ENCODE results near the gene IGIP. TPM values are rescaled to one million over a fixed set of nuclear protein-coding genes. Genes with fewer than 3 reads are reported as not detected.

IGIP gene
- total and polyA plus RNA-seq, 2 of the 8 experiments (the other 6 are each of a cell fraction or from before 2014, with no cell fraction given) = 0.32 to 0.69 TPM

DNA sequence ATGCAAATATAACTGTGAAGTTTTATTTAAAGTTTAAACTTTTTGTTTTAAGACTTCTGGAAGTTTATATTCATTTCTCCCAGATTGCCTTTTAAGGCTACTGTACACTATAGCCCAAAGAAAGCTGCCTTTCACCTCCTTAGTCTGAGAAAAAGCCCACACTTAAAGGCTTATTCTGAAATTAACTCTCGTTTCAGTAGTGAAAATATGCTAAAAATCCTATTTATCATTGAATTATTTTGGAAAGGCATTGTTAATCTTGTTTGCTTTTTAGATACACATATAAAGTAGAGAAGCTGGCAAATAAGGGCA, 15.1 kb upstream of the IGIP start:
- H3K79me2 ChIP-seq (ENCODE audit: control insufficient read depth in 1 of 2, insufficient read depth in 2 of 2, low read length in 2 of 2) = no peaks in the 10 kb centered on the region
- H3K56ac ChIP-seq (replicated peaks; ENCODE audit: insufficient read length, low read depth, low read length) = no peak overlapping the region
- no peak overlapping the region for H2BK12ac ChIP-seq (ENCODE audit: low read depth, low read length)
- peaks cover 24% of the 10 kb centered on the region for H3K23me2 ChIP-seq (ENCODE audit: low read depth, low read length)
- CTCF ChIA-PET (ENCODE audit: partially characterized antibody) = interaction anchor here (3.1 kb wide), 1 partner anchor 35 kb away, joined by 24 read pairs; no protein-coding TSS in a partner anchor
- no peak overlapping the region for H3K23ac ChIP-seq (ENCODE audit: insufficient read length)
- H2BK5ac ChIP-seq (ENCODE audit: low read depth, low read length) = no peak overlapping the region
- no peak overlapping the region for H2BK120ac ChIP-seq (replicated peaks; ENCODE audit: low read depth, low read length)
- no peak overlapping the region for H3K27ac ChIP-seq (ENCODE audit: low read depth, low read length)
- no peak overlapping the region for H2BK20ac ChIP-seq (ENCODE audit: low read length)
- no peaks in the 10 kb centered on the region for H3K36me3 ChIP-seq (ENCODE audit: control insufficient read depth in 2 of 4, insufficient read depth in 4 of 4, low read length in 3 of 4)
- FAIRE-seq (no peak), DNase-seq (ENCODE audit: low read depth in 1 of 2, low spot score in 2 of 2) (no peak)
- 18% methylated on average over 1 of the region's 1 CpG; no CpG with 5 or more reads in 1 of the 2 experiments for WGBS, 2 experiments (ENCODE audit: extremely low coverage in 1 of 2, insufficient coverage in 1 of 2, insufficient read length in 1 of 2, insufficient replicate concordance in 2 of 2, low coverage in 1 of 2, low lambda C conversion rate in 2 of 2, missing lambda C conversion rate in 1 of 2)
- no peak overlapping the region for H2AFZ ChIP-seq (ENCODE audit: low read length)
- H4K91ac ChIP-seq (replicated peaks; ENCODE audit: insufficient read length, low read length) = no peak overlapping the region
- no peak overlapping the region for H2BK15ac ChIP-seq (ENCODE audit: low read length)
- H3K14ac ChIP-seq (ENCODE audit: insufficient read length) = no peak overlapping the region
- no peaks in the 10 kb centered on the region for H3K9me3 ChIP-seq (ENCODE audit: insufficient read depth in 2 of 2, low read depth in 1 of 2, low read length in 1 of 2)
- no peak overlapping the region for H3K9ac ChIP-seq (replicated peaks in 1 of 4; ENCODE audit: extremely low read depth in 1 of 4, low read depth in 3 of 4, low read length in 3 of 4)
- H4K8ac ChIP-seq (ENCODE audit: extremely low read depth, insufficient read depth, low read length) = no peak overlapping the region
- H2AK5ac ChIP-seq (ENCODE audit: low read depth, low read length) = no peak overlapping the region
- H4K20me1 ChIP-seq (replicated peaks in 1 of 2; ENCODE audit: control insufficient read depth in 1 of 2, insufficient read depth in 2 of 2, low read length in 2 of 2) = peaks cover 9 to 22% of the 10 kb centered on the region in 2 experiments
- no peak overlapping the region for H4K5ac ChIP-seq (ENCODE audit: insufficient read length, low read depth, low read length)
- TF ChIP-seq POLR2A (IDR thresholded peaks at IDR 0.05; ENCODE audit: control extremely low read depth in 1 of 2, low read depth in 2 of 2, low read length in 2 of 2) (no peak), CBX8 (IDR thresholded peaks at IDR 0.05; ENCODE audit: borderline replicate concordance, low read depth, low read length) (0 out of 2 replicates have a peak, but pooled peaks have one; percentile 15), RNF2 (IDR thresholded peaks at IDR 0.05; ENCODE audit: borderline replicate concordance, low read depth, low read length, missing control alignments, poor library complexity, severe bottlenecking) (peak; percentile 18)
- H3K4me2 ChIP-seq (ENCODE audit: insufficient read depth in 1 of 2, low read depth in 2 of 2, low read length in 2 of 2) = peak overlapping the region; percentile 54 to 98; a peak in 1 of 4 replicates
- H3K27me3 ChIP-seq (replicated peaks in 1 of 4; ENCODE audit: control insufficient read depth in 3 of 4, extremely low read depth in 1 of 4, insufficient read depth in 3 of 4, low read length in 3 of 4) = peaks cover 35 to 83% (median 62%) of the 10 kb centered on the region in 4 experiments
- no peak overlapping the region for H3K18ac ChIP-seq (ENCODE audit: extremely low read depth, low read length)
- POLR2A ChIA-PET (ENCODE audit: partially characterized antibody) = interaction anchor here (1.4 kb wide), 1 partner anchor 68 kb away, joined by 3 read pairs; no protein-coding TSS in a partner anchor
- no peaks in the 10 kb centered on the region for H3K79me1 ChIP-seq (ENCODE audit: low read depth, low read length)
- peaks cover 3 to 25% (median 10%) of the 10 kb centered on the region in 4 experiments; a peak in 6 of 7 replicates for H3K4me1 ChIP-seq (replicated peaks in 1 of 4; ENCODE audit: control insufficient read depth in 3 of 4, insufficient read depth in 4 of 4, low read length in 3 of 4)
- peak overlapping the region in 1 of 4 experiments; percentile 48; a peak in 1 of 8 replicates for H3K4me3 ChIP-seq (ENCODE audit: extremely low read depth in 1 of 4, insufficient read depth in 2 of 4, low read depth in 3 of 4, low read length in 4 of 4)
- H3K4ac ChIP-seq (replicated peaks; ENCODE audit: insufficient read length, low read depth, low read length) = no peak overlapping the region

All from H1 (cell line).